Fibroblast of the aortic adventitia (primary cell): ENCODE results near the gene MMRN2. TPM values are rescaled to one million over a fixed set of nuclear protein-coding genes. Genes with fewer than 3 reads are reported as not detected.

Experiments used
- DNase-seq: peaks from one replicate; pipeline ENCODE4 v3.0.0-alpha.2; 2010; ENCODE audit warnings: low read depth
- H3K4me3 ChIP-seq: 2 replicates; pipeline ENCODE4 v1.5.1; 2011; ENCODE audit warnings: low read depth, mild to moderate bottlenecking, control low read depth, low read length, moderate library complexity
- total RNA-seq: library from RNA; depleted of rRNA; stranded (reverse); fragments of >200 nt; gene quantifications from 2 replicates; pipeline ENCODE4 v1.2.3, GENCODE V29; 2012; ENCODE audit warnings: low replicate concordance
- TF ChIP-seq, protein P1 (sequence below): IDR thresholded peaks from 2 replicates; pipeline ENCODE4 v1.5.1; 2011; ENCODE audit warnings: mild to moderate bottlenecking, low read length, control low read depth, inconsistent platforms; ENCODE audit not compliant: insufficient read depth

The MMRN2 gene
- total RNA-seq, 1 donor, result 5.4 TPM

DNA sequence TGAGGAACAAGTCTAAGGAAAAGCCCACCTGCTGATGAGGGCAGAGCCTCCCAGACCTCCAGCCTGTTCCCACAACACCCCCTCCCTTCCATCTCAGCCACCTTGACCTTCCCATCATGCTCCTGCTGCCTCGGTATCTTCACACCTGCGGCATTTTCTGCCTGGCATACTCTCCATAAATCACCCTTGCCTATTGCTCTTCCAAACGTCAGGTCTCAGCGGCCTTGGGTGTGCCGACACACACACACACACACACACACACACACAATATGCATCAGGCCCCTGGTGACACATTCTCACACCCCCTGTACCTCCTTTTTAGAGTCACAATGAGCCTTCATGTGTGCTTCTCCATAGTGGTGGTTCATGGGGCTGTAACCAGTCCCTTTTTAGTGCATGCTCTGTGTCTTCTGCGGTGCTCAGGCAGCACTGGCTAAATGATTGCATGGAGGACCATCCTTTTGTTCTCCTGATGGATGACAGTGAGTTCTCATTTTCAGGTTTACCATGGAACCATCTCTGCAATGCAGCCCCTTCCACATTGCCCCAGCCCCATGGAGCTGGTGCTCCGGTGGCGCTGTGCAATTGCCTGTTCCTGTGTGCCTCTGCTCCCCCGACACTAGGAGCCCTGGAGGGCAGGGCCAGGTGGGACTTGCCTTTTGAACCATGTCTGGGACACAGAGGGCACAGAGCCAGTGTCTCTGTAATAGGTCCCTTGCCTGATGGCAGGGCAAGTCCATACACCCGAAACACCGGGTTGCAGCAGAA is 15.4 kb upstream of the MMRN2 start:
- no peak for DNase-seq
- H3K4me3 ChIP-seq, result no peak overlapping the region
- TF ChIP-seq, protein P1, sequence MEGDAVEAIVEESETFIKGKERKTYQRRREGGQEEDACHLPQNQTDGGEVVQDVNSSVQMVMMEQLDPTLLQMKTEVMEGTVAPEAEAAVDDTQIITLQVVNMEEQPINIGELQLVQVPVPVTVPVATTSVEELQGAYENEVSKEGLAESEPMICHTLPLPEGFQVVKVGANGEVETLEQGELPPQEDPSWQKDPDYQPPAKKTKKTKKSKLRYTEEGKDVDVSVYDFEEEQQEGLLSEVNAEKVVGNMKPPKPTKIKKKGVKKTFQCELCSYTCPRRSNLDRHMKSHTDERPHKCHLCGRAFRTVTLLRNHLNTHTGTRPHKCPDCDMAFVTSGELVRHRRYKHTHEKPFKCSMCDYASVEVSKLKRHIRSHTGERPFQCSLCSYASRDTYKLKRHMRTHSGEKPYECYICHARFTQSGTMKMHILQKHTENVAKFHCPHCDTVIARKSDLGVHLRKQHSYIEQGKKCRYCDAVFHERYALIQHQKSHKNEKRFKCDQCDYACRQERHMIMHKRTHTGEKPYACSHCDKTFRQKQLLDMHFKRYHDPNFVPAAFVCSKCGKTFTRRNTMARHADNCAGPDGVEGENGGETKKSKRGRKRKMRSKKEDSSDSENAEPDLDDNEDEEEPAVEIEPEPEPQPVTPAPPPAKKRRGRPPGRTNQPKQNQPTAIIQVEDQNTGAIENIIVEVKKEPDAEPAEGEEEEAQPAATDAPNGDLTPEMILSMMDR, result no peak

DNA sequence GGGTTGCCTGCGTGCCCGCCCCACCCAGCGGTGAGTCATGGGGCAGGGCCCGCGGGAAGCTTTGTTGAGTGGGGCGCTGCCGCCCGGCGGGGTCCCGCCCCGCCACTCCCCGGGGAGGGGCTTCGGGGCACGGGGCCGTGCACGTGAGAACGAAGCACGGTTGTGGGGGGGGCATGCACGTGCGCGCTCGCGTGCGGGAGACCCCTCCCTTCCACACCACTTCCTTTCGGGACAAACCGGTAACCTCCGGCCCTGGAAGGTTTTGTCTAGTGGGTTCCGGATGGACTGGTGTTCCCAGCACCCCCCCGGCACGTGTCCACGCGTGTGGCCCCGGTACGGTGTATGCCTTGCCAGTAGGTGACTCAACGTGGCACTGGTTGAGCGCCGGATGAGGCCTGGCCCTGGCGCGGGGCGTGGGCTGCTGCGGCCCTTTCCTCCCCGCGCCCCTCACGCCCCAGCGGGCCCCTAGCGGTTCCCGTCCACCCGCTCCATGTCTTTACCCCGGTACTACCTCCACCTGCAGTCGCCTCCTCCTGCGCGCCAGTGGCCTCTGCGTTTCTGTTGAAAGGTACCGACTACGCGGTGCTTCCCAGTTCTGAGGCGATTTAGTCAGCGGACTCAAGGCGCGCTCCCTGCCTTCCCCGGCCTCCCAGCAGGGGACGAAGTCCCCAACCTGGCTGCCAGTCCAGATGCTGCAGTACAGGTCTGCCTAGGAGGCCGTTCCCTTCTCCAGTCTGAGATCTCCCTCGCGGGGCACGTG is 14.0 kb upstream of the MMRN2 start:
- H3K4me3 ChIP-seq, result peak overlapping the region; percentile 73
- DNase-seq, result peak; percentile 85

DNA sequence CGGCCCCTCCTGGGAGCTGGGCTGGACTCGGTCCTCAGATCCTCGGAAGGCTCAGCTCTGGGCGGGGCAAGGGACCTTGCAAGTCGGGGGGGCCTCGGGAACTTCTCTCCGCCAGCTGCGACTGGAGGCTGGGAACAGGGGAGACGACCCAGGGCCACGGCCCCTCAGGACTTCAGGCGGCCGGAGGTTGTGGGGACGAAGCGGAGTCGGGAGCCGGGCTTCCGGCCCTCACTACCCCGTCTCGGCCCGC is 13.5 kb upstream of the MMRN2 start:
- DNase-seq, result no peak
- TF ChIP-seq, protein P1, result no peak
- H3K4me3 ChIP-seq, result peak overlapping the region; percentile 73

More for the DNA sequence above, 14.0 kb upstream of the MMRN2 start:
- TF ChIP-seq, protein P1, result no peak

DNA sequence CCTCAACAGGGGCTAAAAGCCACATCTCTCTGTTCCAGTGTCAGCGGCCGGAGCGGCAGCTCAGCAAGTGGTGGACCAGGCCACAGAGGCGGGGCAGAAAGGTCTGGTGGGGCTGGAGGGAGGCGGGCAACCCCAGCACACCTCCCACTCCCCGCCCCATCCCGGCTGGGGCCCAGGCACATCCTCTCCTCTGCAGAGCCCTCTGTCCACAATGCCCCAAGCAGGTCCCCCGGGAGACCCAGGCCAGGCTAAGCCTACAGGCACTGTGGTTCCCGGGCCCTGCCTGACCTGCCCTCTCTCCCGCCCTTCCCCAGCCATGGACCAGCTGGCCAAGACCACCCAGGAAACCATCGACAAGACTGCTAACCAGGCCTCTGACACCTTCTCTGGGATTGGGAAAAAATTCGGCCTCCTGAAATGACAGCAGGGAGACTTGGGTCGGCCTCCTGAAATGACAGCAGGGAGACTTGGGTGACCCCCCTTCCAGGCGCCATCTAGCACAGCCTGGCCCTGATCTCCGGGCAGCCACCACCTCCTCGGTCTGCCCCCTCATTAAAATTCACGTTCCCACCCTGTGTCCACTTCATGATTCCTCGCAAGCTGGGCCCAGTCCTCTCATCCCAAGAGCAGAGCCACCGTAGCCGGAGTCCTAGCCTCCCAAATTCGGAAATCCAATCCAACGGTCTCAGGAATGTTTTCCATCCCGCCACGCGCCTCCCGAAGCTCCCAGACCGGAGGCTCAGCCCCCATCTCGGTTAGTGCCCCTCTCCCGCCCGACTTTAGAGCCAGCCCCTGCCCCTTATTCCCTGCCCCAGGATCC is 13.0 kb upstream of the MMRN2 start:
- TF ChIP-seq, protein P1, result no peak
- peak overlapping the region; percentile 73 for H3K4me3 ChIP-seq
- peak; percentile 67 for DNase-seq

DNA sequence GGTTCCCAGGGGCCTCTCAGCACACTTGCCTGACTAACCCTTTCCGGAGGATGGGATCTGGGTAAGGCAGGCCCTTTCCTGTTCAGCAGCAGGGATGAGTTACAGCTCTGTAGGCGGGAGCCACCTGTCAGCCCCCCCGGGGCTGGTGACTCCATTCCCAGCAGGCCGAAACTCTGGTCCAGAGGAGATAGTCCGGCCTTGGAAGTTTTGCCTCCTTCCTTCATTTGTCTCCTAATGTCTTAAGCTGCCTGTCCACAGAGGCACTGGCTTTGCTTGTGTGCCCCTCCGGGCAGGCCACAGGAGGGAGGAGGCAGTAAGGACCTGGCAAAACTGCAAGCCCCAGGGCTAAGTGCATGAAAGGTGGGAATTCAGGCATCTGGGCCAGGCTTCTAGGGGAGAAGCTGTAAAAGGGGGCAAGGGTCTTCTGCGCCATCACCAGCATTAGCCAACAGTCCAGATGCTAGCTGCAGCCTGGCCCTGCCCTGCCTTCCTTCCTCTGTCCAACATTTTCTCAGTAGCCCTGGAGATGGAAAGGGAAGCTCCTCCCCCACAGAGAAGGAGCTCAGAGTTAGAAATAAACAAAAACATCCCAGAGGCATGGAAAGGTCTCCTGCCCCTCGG is 12.1 kb upstream of the MMRN2 start:
- peak overlapping the region; percentile 73 for H3K4me3 ChIP-seq
- TF ChIP-seq, protein P1, result no peak
- DNase-seq, result peak; percentile 43

DNA sequence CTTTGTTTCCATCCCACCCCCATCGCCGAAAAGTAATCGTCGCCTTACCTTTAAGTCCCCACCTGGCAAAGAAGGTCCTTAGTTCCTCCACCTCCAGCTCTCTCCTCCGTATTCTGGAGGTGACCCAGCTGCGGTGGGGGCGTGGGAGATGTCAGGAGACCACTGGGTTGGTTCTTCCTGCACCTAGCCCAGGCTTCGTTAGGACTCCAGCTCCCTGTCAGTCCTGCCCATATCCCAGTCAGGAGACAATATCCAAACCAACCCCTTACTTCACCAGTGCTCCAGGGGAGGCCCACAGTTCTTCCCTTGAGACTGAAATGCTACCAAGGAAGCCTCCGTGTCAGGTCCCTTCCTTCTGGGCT is 11.6 kb upstream of the MMRN2 start:
- H3K4me3 ChIP-seq, result peak overlapping the region; percentile 73
- TF ChIP-seq, protein P1, result no peak
- no peak for DNase-seq
